SH-SY5Y (cell line): ENCODE results near the gene AP1B1.

ENCODE experiments used
- GATA2 ChIP-seq: IDR thresholded peaks from 2 replicates; pipeline ENCODE4 v1.6.1; 2011; ENCODE audit warnings: mild to moderate bottlenecking, low read depth, low read length
- GATA3 ChIP-seq: IDR thresholded peaks from 2 replicates; pipeline ENCODE4 v1.6.1; 2011; ENCODE audit warnings: low read depth, mild to moderate bottlenecking, low read length, moderate library complexity

- TF ChIP-seq GATA2 = no peak
- no peak for TF ChIP-seq GATA3
These were observed 55.4 kb downstream of the AP1B1 start for GRCh38 chr22:29332886-29333496.
